PFSK-1 (cell line): ENCODE measurements around the gene SETD2.

Experiments
- FOXP2 ChIP-seq: optimal IDR thresholded peaks from 2 replicates; pipeline ENCODE3; 2011; ENCODE audit warnings: borderline replicate concordance, control low read depth, inconsistent platforms; ENCODE audit not compliant: insufficient read depth; ENCODE audit errors: extremely low read length, extremely low read depth
- POLR2AphosphoS5 ChIP-seq: IDR thresholded peaks from 2 replicates; pipeline ENCODE4 v1.6.1; 2012; ENCODE audit warnings: low read depth, mild to moderate bottlenecking, control low read depth, low read length, moderate library complexity
- SIN3A ChIP-seq: IDR thresholded peaks from 2 replicates; pipeline ENCODE4 v1.6.1; 2012; ENCODE audit warnings: mild to moderate bottlenecking, low read length, moderate library complexity, borderline replicate concordance; ENCODE audit not compliant: insufficient read depth
- TAF1 ChIP-seq: IDR thresholded peaks from 2 replicates; pipeline ENCODE4 v1.6.1; 2012; ENCODE audit warnings: low read length, control low read depth, borderline replicate concordance; ENCODE audit not compliant: insufficient read depth
- TF ChIP-seq, protein P1 (sequence below), 2 experiments: IDR thresholded peaks; 2 replicates each; pipeline versions ENCODE4 v1.6.1 to v1.8.0; 2011 to 2012; ENCODE audit warnings: low read depth in 2 of 2, low read length in 2 of 2, control low read depth in 1 of 2, inconsistent platforms in 1 of 2, mild to moderate bottlenecking in 1 of 2, moderate library complexity in 1 of 2; ENCODE audit not compliant: insufficient read depth in 1 of 2

DNA sequence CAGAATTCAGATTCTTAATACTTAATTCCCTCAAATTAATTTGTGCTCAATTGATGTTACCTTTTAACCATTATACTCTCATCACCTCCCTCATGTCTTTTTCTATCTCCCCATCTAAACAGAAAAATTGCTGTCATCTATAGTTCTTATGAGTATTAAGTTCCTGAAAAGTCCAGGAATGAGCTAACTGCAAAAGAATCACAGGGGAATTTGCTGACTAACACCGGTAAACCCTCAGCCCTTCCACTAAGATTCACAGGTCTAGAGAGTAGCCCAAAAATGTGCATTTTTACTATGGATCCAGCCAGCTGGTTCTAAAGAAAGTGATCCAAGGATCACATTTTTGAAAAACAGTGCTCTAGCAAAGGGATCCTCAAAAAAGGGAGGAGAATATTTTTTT is 67.0 kb downstream of the SETD2 start:
- TF ChIP-seq POLR2AphosphoS5 (no peak), TAF1 (no peak), SIN3A (no peak), FOXP2 (no peak)
- TF ChIP-seq, protein P1, sequence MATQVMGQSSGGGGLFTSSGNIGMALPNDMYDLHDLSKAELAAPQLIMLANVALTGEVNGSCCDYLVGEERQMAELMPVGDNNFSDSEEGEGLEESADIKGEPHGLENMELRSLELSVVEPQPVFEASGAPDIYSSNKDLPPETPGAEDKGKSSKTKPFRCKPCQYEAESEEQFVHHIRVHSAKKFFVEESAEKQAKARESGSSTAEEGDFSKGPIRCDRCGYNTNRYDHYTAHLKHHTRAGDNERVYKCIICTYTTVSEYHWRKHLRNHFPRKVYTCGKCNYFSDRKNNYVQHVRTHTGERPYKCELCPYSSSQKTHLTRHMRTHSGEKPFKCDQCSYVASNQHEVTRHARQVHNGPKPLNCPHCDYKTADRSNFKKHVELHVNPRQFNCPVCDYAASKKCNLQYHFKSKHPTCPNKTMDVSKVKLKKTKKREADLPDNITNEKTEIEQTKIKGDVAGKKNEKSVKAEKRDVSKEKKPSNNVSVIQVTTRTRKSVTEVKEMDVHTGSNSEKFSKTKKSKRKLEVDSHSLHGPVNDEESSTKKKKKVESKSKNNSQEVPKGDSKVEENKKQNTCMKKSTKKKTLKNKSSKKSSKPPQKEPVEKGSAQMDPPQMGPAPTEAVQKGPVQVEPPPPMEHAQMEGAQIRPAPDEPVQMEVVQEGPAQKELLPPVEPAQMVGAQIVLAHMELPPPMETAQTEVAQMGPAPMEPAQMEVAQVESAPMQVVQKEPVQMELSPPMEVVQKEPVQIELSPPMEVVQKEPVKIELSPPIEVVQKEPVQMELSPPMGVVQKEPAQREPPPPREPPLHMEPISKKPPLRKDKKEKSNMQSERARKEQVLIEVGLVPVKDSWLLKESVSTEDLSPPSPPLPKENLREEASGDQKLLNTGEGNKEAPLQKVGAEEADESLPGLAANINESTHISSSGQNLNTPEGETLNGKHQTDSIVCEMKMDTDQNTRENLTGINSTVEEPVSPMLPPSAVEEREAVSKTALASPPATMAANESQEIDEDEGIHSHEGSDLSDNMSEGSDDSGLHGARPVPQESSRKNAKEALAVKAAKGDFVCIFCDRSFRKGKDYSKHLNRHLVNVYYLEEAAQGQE (IDR thresholded peaks at IDR 0.05; ENCODE audit: insufficient read depth in 1 of 2, low read depth in 2 of 2, low read length in 2 of 2) = no peak
